Epidermal melanocyte (primary cell): ENCODE results near the gene SORCS2.

Experiments used
- DNase-seq: peaks from one replicate; pipeline ENCODE4 v3.0.0; 2011; ENCODE audit warnings: low spot score; ENCODE audit not compliant: insufficient read length

SORCS2 gene

GRCh38 chr4:7222521-7222920 lies 30.2 kb downstream of the SORCS2 start:
- no peak for DNase-seq

- no peak for DNase-seq
These were observed 31.2 kb downstream of the SORCS2 start for GRCh38 chr4:7223541-7223940.

- no peak for DNase-seq
These were observed 31.7 kb downstream of the SORCS2 start for GRCh38 chr4:7224001-7224400.

- DNase-seq = no peak
These were observed 32.7 kb downstream of the SORCS2 start for GRCh38 chr4:7224878-7225533.

- DNase-seq = no peak
These were observed 34.1 kb downstream of the SORCS2 start for GRCh38 chr4:7226439-7226838.

GRCh38 chr4:7227008-7227407 lies 34.7 kb downstream of the SORCS2 start:
- DNase-seq = no peak

GRCh38 chr4:7228734-7229133 lies 36.4 kb downstream of the SORCS2 start:
- no peak for DNase-seq

GRCh38 chr4:7232061-7232650 lies 39.8 kb downstream of the SORCS2 start:
- DNase-seq = no peak

GRCh38 chr4:7233006-7233580 lies 40.8 kb downstream of the SORCS2 start:
- no peak for DNase-seq

GRCh38 chr4:7233601-7234000 lies 41.3 kb downstream of the SORCS2 start:
- DNase-seq = no peak

GRCh38 chr4:7234355-7235029 lies 42.2 kb downstream of the SORCS2 start:
- no peak for DNase-seq

GRCh38 chr4:7235030-7235380 lies 42.7 kb downstream of the SORCS2 start:
- no peak for DNase-seq

GRCh38 chr4:7236847-7237246 lies 44.5 kb downstream of the SORCS2 start:
- DNase-seq = no peak

GRCh38 chr4:7237873-7238272 lies 45.5 kb downstream of the SORCS2 start:
- DNase-seq = no peak

GRCh38 chr4:7238300-7238960 lies 46.1 kb downstream of the SORCS2 start:
- DNase-seq = no peak

GRCh38 chr4:7239101-7239820 lies 46.9 kb downstream of the SORCS2 start:
- no peak for DNase-seq

GRCh38 chr4:7239844-7240243 lies 47.5 kb downstream of the SORCS2 start:
- DNase-seq = no peak

- DNase-seq = no peak
These were observed 48.0 kb downstream of the SORCS2 start for GRCh38 chr4:7240306-7240705.

GRCh38 chr4:7241597-7242125 lies 49.3 kb downstream of the SORCS2 start:
- DNase-seq = no peak

- DNase-seq = no peak
These were observed 50.4 kb downstream of the SORCS2 start for GRCh38 chr4:7242766-7243165.
